ENCODE results near the gene NPHP4. TPM values are rescaled to one million over a fixed set of nuclear protein-coding genes. Genes with fewer than 3 reads are reported as not detected.

Gene NPHP4
- total RNA-seq, 1 donor from 2014 or later: 8.2 TPM

DNA sequence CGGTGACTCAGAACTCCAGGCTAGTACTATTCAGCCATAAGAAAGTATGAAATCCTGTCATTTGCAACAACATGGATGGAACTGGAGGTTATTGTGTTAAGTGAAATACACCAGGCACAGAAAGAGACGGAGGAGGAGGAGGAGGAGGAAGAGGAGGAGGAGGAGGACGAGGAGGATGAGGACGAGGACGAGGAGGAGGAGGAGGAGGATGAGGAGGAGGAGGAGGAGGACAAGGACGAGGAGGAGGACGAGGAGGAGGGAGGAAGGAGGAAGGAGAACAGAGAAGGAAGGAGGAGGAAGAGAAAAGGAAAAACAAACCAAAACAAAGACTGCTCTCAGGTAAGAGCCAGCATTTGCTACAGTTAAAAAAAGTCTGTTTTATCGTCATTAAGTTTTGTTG lies 178.7 kb downstream of the NPHP4 start:
- Histone ChIP-seq H3K27ac (no peak overlapping the region), H3K4me1 (no peaks in the 10 kb centered on the region), H3K9me3 (no peaks in the 10 kb centered on the region), H3K27me3 (no peaks in the 10 kb centered on the region), H3K4me3 (no peak overlapping the region), H3K36me3 (no peaks in the 10 kb centered on the region)
- TF ChIP-seq, protein P1, sequence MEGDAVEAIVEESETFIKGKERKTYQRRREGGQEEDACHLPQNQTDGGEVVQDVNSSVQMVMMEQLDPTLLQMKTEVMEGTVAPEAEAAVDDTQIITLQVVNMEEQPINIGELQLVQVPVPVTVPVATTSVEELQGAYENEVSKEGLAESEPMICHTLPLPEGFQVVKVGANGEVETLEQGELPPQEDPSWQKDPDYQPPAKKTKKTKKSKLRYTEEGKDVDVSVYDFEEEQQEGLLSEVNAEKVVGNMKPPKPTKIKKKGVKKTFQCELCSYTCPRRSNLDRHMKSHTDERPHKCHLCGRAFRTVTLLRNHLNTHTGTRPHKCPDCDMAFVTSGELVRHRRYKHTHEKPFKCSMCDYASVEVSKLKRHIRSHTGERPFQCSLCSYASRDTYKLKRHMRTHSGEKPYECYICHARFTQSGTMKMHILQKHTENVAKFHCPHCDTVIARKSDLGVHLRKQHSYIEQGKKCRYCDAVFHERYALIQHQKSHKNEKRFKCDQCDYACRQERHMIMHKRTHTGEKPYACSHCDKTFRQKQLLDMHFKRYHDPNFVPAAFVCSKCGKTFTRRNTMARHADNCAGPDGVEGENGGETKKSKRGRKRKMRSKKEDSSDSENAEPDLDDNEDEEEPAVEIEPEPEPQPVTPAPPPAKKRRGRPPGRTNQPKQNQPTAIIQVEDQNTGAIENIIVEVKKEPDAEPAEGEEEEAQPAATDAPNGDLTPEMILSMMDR (IDR thresholded peaks at IDR 0.05): no peak
- no peak for DNase-seq (ENCODE audit: low spot score in 2 of 2)
- intact Hi-C loops (cut with DNase I): no loop called here

Other genes starting within 250 kb of the NPHP4 start
- 17.9 TPM for gene KCNAB2, start 53.5 kb upstream of the NPHP4 start, total RNA-seq
- gene CHD5, start 187.9 kb upstream of the NPHP4 start, total RNA-seq: 4.0 TPM
- 88.8 TPM for gene RPL22, start 207.2 kb upstream of the NPHP4 start, total RNA-seq
- 81.1 TPM for gene RNF207, start 213.7 kb upstream of the NPHP4 start, total RNA-seq
- 96.7 TPM for gene ICMT, start 243.5 kb upstream of the NPHP4 start, total RNA-seq